ENCODE data around the gene DPYD. TPM values are rescaled to one million over a fixed set of nuclear protein-coding genes. Genes with fewer than 3 reads are reported as not detected.

DPYD gene
- total RNA-seq, 2 donors from 2014 or later: 4.9 to 11.7 TPM

DNA sequence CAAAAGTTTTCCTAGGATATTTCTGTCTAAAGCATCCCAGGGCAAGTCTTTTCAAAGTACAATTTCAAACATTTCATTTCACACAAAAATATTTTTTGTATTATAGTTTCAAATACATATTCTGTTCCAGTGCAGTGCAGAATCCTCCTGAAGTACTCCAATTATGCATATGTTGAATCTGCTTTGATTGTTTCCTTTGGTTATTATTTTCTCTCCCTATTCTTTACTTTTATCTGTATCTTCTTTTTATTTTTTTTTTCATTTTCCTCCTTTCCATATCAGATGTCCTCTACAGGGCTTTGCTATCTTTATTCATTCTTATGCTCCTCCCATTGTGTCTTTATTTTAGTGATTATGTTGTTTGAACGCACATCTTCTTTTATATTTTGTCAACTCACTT is 274.8 kb downstream of the DPYD start:
- Histone ChIP-seq H3K36me3 (no peaks in the 10 kb centered on the region), H3K9ac (ENCODE audit: low read depth in 2 of 2, low read length in 2 of 2) (no peak overlapping the region), H3K4me1 (no peaks in the 10 kb centered on the region), H3K27me3 (no peaks in the 10 kb centered on the region), H3K27ac (no peak overlapping the region), H3K4me3 (no peak overlapping the region), H3K9me3 (no peaks in the 10 kb centered on the region)
- intact Hi-C loops (cut with DNase I): no loop called here
- no peak for DNase-seq
- TF ChIP-seq, protein P1, sequence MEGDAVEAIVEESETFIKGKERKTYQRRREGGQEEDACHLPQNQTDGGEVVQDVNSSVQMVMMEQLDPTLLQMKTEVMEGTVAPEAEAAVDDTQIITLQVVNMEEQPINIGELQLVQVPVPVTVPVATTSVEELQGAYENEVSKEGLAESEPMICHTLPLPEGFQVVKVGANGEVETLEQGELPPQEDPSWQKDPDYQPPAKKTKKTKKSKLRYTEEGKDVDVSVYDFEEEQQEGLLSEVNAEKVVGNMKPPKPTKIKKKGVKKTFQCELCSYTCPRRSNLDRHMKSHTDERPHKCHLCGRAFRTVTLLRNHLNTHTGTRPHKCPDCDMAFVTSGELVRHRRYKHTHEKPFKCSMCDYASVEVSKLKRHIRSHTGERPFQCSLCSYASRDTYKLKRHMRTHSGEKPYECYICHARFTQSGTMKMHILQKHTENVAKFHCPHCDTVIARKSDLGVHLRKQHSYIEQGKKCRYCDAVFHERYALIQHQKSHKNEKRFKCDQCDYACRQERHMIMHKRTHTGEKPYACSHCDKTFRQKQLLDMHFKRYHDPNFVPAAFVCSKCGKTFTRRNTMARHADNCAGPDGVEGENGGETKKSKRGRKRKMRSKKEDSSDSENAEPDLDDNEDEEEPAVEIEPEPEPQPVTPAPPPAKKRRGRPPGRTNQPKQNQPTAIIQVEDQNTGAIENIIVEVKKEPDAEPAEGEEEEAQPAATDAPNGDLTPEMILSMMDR (IDR thresholded peaks at IDR 0.05): no peak

DNA sequence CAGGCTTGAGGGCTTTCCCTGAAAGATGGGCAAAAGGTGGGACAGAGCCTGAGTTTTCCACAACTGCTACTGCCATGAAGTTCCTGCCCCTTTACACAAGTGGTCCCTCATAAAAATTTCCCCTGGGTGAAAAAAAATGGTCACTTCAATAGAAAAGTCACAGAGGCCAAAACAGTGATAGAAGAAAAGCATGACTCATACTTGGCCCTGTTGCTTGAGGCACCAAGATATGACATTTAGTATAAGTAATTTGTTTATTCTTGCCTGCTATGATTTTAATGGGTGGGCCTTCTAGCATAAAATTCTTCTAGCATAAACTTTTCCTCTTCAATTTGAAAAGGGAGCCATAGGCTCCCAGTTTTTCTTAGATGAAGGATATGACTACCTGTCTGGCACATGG is 280.2 kb downstream of the DPYD start:
- H3K36me3 ChIP-seq: no peaks in the 10 kb centered on the region
- no peak overlapping the region for H3K27ac ChIP-seq
- no peaks in the 10 kb centered on the region for H3K4me1 ChIP-seq
- no peak overlapping the region for H3K9ac ChIP-seq (ENCODE audit: low read depth in 2 of 2, low read length in 2 of 2)
- DNase-seq: no peak
- intact Hi-C loops (cut with DNase I): no loop called here
- H3K27me3 ChIP-seq: no peaks in the 10 kb centered on the region
- TF ChIP-seq, protein P1 (IDR thresholded peaks at IDR 0.05): no peak
- H3K4me3 ChIP-seq: no peak overlapping the region
- no peaks in the 10 kb centered on the region for H3K9me3 ChIP-seq

DNA sequence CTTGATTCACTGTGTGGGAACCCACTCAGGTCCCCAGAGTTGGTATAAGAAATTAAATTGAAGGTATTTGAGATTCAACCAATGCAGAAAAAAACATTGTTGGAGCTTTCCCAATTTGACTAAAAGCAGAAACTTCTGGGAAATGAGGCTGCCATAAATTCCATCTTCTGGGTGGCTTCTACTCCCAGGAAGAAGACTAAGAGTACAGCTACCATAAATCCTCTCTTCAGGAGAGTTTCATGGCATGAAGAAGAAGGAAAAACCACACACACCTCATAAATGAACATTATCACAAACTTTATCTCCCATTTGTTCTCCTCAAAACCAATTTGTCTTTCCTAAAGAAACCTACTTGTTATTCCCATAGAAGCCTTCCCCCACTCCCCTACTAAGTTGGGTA is 283.9 kb downstream of the DPYD start:
- H3K9me3 ChIP-seq: no peaks in the 10 kb centered on the region
- TF ChIP-seq, protein P1 (IDR thresholded peaks at IDR 0.05): no peak
- intact Hi-C loops (cut with DNase I): no loop called here
- H3K4me1 ChIP-seq: no peaks in the 10 kb centered on the region
- no peaks in the 10 kb centered on the region for H3K36me3 ChIP-seq
- no peak overlapping the region for H3K4me3 ChIP-seq
- H3K27ac ChIP-seq: no peak overlapping the region
- H3K9ac ChIP-seq (ENCODE audit: low read depth in 2 of 2, low read length in 2 of 2): no peak overlapping the region
- H3K27me3 ChIP-seq: no peaks in the 10 kb centered on the region
- DNase-seq: no peak

DNA sequence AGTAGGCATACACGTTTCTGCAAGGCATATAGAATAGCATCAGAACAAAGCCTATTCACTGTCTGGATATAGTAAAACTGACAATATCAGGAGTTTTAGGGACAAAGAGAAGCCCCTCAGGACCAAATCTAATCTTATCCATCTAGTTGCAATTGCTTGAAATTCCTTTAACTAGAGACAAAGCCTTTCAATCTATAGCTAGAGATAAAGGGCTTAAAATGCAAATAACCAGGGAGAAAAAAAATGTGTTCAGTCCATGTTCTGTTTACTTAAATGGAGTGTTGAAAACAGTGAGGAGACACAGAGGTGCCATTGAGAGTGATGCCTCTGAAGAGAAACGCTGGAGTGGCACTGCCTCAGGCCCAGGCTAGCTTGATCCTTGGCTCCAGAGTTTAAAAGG is 286.1 kb downstream of the DPYD start:
- TF ChIP-seq, protein P1 (IDR thresholded peaks at IDR 0.05): no peak
- intact Hi-C loops (cut with DNase I): no loop called here
- no peaks in the 10 kb centered on the region for H3K4me1 ChIP-seq
- no peak for DNase-seq
- no peaks in the 10 kb centered on the region for H3K27me3 ChIP-seq
- no peak overlapping the region for H3K9ac ChIP-seq (ENCODE audit: low read depth in 2 of 2, low read length in 2 of 2)
- no peaks in the 10 kb centered on the region for H3K9me3 ChIP-seq
- no peaks in the 10 kb centered on the region for H3K36me3 ChIP-seq
- no peak overlapping the region for H3K27ac ChIP-seq
- H3K4me3 ChIP-seq: no peak overlapping the region

DNA sequence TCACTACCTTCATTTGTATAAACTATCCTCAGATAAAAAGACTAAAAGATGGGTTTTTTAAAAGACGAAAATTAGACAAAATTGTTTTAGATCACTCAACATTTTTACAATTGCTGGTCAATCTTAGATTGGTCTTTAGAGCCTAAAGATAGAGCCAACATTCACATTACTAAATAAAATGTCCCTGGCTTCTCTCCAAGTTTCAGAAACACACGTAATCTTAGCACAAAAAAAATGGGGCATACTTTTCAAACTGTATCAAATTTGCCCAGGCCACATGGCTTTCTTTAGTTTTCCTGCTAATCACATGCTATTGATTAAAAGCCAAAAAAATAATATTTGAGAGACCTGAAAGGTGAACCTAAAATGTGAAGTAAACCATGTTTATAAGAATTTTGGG is 288.1 kb downstream of the DPYD start:
- Histone ChIP-seq H3K4me3 (no peak overlapping the region), H3K27me3 (no peaks in the 10 kb centered on the region), H3K4me1 (no peaks in the 10 kb centered on the region), H3K36me3 (no peaks in the 10 kb centered on the region), H3K27ac (no peak overlapping the region), H3K9me3 (no peaks in the 10 kb centered on the region), H3K9ac (ENCODE audit: low read depth in 2 of 2, low read length in 2 of 2) (no peak overlapping the region)
- TF ChIP-seq, protein P1 (IDR thresholded peaks at IDR 0.05): no peak
- DNase-seq: no peak
- intact Hi-C loops (cut with DNase I): no loop called here

DNA sequence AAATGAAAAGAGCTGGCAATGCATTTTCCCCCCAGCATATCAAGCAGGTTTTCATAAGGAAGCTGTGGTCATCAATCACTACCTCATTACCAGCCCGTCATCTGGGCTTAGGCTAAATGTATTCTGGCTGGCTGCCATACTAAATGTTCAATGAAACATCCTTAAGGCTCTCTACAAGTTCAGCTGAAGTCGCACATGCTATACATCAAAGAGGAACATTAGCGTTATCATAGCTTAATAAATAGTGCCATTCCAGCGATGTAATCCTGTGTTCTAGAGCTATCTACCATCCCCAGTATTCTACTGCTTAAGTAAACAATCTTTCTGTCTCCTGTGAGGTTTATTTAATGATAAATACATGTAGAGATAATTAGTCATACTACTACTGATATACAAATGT is 288.8 kb downstream of the DPYD start:
- Histone ChIP-seq H3K9ac (ENCODE audit: low read depth in 2 of 2, low read length in 2 of 2) (no peak overlapping the region), H3K4me3 (no peak overlapping the region), H3K27ac (no peak overlapping the region), H3K27me3 (no peaks in the 10 kb centered on the region), H3K36me3 (no peaks in the 10 kb centered on the region), H3K4me1 (no peaks in the 10 kb centered on the region), H3K9me3 (no peaks in the 10 kb centered on the region)
- no peak for DNase-seq
- TF ChIP-seq, protein P1 (IDR thresholded peaks at IDR 0.05): no peak
- intact Hi-C loops (cut with DNase I): no loop called here

All from colonic mucosa (tissue), 4 donors.